HG03066 (cell line): ENCODE measurements around the gene EEFSEC.

ENCODE experiments used
- ATAC-seq: cut with Tn5 transposase; IDR thresholded peaks from one replicate; pipeline ENCODE4 v1.9.1; 2021; ENCODE audit warnings: low read depth; ENCODE audit not compliant: unreplicated experiment

Gene EEFSEC

DNA sequence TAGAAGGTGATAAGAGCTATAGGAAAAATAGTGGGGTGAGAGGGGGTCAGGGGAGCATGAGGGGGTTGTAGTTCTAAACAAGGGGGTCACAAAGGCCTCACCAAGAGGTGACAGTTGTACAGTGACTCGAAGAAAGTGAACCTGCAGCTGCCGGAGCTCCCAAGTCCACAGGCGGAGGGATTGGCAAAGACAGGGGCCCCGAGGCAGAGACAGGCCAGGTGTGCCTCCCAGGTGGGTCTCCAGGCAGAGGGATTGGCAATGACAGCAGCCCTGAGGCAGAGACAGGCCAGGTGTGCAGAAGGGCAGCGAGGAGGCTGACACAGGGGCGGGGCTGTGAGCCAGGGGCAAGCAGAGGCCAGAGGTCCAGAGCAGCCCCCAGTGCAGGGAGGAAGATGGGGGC is 249.7 kb downstream of the EEFSEC start:
- no peak for ATAC-seq

DNA sequence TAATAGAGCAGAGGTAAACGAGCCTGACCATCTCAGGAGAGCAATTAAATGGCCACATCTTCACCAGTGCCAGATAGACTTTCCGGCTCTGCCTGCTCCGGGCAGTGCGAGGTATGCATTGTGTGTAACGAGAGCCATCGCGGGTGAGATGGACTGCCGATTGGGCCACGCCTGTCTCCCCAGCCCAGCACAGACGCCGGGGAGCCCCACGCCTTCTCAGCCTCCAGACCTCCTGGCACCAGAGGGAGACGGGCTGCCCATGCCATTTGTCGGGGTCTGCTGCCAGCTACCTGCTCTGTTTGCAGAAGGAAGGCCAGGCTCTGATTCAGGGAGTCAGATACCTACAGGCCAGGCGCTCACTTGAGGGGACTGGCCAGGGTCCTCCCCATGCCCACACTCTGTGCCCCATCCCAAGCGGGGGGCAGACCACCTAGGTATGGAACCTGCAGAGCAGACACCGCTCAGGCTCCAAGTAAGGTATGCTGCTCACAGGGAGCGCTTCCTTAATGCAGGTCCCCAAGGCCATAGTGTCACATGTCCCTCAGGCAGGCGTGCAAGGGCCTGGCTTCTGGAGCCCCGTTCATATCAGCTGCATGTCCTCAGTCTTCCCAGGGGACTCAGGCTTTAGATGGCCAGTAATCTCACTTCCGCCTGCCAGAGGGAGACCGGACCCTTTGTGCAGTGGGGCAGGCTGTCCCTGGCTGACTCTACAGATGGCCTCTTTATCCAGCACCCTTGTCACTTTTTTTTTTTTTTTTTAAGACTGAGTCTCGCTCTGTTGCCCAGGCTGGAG is 251.2 kb downstream of the EEFSEC start:
- ATAC-seq: no peak

DNA sequence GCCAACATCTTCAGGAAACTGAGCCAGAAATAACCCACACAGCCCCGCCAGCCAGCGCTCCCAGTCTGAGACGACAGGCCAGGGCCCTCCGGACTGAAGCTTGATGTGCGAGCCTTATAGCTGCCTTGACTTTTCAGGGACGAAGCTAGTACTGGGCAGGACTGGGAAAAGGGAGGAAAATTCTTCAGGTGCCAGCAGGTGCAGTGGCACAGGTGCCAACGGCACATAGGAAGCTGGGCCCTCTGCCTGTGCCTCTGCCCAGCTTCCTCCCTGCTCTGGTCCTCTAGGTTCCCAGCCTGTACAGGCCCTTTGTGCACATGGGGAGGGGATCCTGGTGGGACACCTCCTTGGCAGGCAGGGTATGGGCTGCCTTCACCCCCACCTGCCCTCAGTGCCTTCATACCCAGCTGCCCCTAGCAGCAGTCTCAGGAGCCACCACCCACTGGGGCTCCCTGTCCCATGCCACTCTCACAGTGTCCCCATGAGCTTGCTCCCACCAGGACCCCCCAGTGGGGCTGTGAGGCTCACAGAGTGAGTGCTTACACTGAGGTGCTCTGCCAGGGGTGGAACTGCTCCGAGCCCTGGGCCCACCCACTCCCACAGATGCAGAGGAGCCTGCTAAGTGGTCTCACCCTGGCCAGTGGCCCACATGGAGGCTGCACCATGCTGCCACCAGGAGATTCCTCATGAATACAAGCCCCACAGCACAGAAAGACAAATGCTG is 252.4 kb downstream of the EEFSEC start:
- ATAC-seq: no peak

DNA sequence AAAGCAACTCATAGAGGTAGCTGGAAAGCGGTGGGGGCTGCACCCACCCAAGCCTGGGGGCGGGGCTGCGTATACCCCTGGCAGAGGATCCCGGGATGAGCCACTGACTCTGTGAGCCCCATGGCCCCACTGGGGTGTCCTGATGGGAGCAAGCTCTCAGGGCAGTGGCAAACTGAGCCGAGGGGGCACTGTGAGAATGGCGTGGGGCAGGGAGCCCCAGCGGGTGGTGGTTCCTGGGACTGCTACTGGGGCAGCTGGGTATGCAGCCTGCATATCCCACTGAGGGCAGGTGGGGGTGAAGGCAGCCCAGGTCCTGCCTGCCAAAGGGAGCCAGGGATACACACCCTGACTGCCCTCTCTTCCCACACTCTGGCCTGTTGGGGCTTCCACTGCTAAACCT is 254.0 kb downstream of the EEFSEC start:
- ATAC-seq: no peak

DNA sequence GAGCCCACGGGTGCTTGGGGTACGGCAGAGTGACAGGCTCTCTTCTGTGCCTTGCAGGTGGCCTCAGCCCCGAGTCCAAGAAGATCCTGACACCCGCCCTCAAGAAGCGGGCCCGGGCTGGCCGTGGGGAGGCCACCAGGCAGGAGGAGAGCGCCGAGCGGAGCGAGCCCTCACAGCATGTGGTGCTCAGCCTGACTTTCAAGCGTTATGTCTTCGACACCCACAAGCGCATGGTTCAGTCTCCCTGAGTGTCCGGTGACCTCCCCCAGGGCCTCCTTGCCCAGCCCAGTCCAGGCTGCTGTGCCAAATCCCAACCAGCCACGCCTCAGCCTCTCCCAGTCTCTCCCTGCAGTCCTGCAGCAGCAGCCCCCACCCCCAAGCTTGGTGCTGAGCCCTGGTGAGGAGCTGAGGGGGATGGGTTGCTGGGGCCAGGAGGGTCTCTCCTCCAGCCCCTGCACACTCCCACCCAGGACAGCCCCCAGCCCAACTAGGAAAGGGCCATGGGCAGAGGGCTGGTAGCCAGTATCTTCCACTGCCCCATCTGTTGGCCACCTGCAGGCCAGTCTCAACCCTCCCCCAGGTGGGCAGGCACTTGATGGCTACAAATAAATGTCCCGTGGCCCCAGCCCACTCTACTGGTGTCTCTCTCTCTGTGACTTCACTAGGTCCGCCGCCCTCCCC is 254.9 kb downstream of the EEFSEC start:
- no peak for ATAC-seq

DNA sequence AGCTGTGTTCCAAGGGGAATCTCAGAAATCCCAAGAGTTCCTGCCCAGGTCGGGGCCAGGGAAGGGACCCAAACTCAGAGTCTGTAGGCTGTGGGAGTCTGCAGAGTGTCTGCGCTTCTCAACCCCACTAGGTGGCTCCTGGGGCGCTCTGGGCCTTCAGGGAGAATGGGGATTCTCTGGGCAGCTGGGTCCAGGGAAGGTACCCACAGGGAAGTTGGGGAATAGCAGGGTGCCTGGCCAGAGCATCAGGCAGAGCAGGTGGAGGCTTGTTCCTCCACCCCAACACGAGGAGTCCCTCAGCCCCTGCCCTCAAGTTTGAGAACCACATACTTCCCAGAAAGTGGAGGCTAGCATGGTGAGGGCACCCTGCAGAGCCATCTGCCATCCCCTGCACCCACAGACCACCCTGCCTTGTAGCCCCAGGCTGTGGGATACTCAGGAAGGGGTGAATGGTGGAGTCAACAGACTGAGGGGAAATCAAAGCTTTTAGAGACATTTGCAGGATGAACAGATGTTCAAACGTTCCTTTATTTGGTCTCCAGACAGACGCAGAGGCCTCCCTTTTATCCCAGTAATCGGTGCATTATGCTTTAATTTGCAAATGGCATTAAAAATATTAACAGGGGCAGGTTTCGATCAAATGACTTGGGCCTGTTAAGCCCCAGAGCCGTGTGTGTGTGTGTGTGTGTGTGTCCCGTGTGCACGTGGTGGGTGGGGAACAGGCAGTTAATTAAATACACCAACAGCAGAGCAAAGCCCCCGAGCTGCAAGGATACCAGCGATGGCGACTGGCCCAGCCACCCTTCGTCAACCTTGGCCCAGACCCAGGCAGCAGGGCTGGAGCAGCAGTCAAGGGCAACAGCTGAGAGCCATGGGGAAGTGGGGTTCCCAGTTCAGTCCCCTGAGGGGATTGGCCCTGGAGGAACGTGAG is 255.7 kb downstream of the EEFSEC start:
- no peak for ATAC-seq

DNA sequence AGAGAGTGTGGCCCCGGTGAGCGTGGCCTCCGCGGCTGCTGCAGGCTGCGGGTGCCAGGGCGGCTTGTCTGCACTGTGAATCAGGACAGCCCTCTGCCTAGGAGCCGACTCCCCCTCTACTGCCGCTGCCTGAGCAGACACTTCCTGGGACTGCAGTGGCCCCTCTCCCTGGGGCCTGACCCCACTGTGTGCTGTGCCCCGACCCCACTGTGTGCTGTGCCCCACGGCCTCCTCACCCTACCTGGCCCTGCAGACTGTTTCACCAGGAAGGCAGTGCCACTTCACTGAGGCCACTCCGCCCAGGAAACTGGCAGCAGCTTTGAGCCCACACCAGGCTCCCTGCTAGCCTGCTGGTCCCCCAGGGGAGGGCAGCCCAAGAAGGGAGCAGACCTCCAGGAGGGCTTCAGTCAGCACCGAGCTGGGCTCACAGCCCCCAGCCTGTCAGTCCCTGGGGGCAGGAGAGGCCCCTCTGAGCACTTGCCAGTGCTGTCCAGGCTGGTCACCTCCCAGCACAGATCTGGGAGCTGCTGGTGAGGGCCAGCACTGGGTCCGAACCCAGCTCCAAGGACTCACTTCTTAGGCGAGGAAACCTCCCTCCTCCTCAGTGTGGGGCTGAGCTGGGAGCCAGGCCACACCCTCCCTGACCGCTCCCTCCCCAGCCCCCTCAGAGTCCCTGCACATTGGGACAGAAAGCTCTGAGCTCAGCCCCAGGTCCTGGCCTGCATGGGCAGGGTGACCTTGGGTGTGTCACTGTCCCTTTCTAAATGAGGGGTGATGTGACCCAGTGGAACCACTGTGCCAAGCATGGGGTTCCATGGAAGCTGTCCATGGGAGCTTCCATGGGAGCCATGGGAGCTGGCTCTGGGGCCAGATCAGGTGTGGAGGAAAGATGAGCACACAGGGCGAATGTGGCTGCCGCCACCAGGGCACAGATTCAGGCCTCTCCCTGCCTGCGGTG is 256.6 kb downstream of the EEFSEC start:
- no peak for ATAC-seq

DNA sequence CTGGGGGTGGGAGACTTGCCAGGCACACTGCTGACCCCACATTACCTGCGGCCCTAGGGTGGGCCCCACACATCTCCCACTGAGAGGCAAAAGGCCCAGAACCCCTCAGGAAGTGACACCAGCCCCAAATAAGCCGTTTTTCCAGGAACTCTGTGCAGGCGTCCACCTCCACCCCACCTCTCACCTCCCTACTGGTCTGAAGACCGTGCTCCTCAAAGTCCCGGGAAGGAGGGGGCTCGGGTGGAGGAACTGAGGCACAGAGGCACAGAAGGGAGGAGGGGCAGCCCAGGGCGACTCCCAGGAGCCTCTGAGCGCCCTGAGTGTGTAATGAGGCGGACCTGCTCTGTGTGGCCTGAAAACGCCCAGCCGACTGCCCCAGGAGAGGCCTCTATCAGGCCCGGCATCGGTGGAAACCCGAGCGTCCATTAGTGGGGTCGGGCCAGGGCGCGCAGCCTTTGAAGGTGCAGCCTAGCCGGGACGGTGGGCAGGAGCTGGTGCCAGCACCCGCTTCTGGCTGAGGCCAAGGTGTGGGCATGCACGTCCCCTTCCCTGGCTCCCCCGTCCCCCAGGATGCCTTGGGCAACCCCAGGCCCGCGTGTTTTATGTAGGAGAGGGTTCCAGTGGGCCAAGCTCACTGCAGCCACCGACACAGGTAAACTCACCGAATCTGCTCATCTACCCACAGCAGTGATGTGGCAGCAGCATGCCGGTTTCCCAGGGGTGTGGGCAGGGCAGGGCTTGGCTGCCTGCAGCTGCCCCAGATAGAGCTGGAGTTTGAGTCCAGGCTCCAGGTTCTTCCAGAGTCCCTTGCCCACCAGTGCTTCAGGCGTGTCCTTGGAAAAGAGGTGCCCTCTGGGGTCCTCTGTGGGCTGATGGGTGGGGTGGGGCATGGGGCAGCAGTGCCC is 257.6 kb downstream of the EEFSEC start:
- ATAC-seq: no peak

DNA sequence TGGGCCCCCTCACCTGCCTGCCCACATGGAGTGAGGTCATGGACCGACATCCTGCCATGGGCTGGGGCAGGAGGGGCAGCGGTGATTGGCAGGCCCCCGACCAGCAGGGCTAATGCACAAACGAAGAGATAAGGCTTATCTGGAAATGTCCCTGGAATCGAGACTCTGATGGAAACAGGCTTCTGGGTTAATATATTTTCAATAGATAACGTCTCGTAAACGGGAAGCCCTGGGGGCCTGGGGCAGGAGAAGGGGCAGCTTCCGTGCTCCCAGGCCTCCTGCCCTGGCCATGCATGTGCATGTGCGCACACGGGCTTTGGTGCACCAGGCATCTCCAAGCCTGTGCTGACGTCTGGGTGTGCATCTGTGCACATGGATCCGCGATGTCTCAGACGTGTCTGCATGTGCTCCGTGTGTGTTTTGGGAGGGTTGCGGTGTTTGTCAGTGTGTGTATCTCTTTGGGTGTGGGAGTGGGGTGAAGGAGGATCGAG is 258.3 kb downstream of the EEFSEC start:
- ATAC-seq: no peak

DNA sequence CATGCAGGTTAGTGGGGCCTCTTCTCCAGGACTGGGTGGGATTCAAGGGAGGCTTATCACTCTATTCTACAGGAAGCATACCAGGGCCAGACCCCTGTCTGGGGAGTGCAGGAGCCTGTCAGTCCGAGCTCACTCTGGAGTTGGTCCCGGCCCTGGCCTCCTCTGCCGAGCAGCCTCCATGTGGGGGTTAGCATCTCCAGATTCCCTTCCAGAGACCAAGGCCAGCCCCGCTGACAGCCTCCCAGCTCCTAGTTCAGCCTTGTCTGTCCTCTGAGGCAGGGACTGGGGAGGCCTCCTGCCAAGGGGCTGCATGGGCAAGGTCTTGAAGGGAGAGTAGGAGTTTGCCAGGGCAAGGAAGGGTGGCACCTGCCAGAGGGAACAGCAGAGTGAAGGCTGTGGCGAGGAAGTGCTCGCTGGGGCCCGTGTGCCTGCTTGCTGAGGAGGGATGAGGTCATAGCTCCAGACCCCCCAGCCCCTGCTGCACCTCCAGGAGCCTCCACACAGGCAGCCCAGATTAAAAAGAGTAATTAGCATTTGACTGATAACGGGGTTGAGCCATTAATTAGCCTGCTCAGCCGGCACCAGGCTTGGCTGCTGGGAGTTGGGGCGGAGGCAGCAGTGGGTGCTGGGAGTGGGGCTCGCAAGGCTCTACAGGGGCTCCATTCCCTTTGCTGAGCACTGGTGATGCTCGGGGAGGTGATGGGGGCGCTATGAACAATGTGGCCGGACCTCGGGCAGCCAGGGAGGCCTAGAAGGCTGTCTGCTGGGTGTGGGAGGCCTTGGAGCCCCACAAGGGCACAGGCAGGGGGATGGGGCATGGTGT is 259.1 kb downstream of the EEFSEC start:
- no peak for ATAC-seq

DNA sequence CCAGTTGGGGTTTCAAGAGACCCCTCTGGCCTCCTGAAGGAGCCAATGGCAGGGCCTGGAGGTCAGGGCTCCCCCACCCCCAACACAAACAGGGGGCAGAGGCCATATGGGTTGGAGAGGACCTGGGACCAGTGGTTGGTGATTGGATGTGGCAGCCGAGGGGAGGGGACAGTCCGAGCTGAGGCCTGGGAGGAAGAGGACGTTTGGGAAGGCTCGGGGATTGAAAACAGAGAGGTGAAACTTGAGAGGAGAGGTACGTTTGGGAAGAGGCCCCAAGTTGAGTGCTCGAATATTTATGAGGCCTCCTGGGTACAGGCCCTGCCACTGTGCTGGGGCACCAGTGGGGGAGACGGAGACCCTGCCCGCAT is 259.7 kb downstream of the EEFSEC start:
- ATAC-seq: no peak

DNA sequence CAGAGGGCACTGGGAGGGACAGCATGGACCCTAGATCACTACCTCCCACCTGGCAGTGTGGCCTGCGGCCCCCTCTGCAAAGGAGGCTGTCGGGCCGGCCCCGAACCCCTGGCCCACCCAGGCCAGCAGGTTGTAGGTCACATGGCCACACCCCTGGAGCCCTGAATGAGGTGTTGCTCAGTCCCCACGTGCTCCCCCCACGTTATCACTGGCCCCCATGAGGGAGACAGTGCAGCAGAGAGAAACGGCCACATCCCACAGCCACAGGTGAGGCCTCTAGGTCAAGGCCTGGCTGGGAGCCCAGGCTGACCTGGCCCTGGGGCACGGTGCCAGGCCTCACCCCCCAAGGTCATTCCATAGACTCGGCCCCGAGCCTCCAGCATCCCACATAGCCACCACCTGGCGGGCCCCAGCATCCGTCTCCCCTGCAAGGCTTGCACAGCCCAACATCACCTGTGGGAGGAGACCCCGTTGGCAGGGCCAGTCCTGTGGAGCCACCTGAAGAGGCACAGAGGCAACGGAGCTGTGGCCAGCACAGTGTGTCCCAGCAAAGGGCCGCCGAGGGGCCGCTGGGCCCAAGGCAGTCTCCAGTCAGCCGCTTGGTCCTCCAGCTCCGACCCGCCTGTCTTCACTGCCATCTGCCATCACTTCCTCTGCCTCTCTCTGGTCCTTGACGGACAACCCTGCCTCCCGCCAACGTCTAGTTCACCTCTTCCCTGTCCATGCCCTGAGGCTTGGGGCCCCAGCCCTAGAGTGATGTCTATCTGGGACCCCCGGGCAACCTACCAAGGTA is 260.3 kb downstream of the EEFSEC start:
- no peak for ATAC-seq

DNA sequence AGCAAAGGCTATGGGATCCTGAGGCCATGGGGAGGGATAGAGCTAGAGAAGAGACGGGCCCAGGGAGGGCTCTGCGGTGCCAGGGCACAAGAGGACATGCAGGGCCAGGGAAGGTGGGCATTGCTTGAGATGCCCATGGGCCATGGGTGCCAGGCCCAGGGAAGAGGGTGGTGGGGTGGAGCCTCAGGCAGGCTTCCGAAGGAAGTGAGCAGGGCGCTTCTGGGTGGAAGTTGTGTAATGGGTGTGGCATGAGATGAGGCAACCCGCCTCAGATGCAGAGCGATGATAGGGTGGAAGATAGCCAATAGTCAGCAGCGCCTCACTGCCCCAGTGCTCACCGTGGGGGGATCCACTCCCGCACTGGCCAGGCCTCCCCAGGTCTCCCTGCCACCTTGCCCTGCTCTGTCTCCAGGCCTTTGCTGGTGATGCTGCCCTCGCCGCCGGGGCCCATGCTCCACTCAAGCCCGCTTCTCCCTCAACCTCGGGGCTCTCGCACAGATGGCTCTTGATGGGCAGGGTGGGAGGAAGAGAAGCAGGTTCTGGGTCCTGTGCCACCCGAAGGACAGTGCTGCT is 262.0 kb downstream of the EEFSEC start:
- no peak for ATAC-seq

DNA sequence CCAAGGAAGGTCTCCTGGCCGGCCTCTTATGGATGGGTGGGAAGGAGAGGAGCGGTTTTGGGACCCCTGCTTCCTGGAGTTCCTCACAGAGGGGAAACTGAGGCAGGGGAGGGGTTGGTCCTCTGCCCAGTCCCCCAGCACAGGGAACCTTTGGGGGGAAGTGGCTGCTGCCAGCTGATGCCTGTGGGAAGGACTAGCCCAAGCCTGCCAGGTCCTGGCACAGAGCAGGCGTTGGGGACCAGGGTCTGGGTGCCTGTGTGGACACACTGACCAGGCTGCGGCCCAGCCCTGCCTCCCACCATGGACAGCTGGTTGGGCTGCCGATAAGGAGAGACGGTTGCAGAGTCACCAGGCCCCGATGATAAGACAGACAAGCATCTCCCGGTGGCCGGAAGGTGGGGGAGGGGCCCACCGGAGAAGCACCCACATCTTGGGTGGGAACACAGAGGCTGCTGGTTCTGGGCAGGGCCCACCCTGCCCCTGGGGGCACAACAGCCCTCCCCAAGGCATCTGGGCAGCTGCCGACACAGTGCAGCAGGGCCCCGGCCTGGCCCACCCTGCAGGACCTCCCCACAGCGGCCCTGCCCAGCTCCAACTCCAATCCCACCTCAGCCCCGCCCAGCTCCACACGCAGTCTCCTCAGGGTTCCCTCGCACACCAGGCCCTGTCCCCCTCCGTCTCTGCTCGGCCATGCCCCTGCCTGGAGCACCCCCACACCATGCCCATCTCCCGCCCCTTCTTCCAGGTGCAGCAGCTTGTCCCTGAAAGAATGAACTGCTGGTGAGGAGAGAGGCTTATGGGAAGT is 262.7 kb downstream of the EEFSEC start:
- ATAC-seq: no peak

DNA sequence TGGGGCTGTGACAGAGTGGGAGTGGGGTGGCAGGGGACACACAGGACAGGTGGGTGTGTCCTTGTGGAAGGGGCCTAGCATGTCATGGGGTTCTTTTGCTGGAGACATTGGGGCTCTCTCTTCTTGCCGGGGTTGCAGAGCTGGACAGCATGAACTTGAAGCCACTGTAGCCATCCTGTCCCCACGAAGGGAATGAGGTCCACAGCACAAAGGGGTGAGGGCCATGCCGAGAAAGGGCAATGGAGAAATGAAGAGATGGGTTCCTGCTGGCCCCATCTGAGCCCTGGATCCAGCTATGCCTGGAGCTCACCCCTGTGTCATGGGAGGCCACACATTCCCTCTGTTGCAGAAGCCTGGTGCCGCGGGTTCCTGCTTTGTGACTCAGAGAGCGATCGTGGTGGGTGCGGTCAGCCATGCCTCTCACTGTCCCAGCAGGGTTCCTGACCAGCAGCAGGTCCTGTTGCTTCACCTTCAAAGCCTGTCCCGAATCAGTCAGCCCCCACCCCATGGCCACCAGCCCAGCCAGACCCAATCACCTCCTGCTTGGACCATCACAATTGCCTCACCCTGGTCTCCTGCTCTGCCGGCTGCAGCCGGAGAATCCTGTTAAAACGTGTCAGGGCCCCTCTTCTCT is 263.4 kb downstream of the EEFSEC start:
- no peak for ATAC-seq
